HG02973 (cell line): ENCODE measurements around the gene IL17B.

Experiments
- ATAC-seq: cut with Tn5 transposase; IDR thresholded peaks from one replicate; pipeline ENCODE4 v1.9.1; 2021; ENCODE audit warnings: moderate library complexity; ENCODE audit not compliant: unreplicated experiment

The IL17B gene

GRCh38 chr5:149379177-149379761, at the start of gene IL17B:
IL17B (minus strand) TSS chr5:149379292; CDS start chr5:149379225, 67 bp downstream.
- ATAC-seq, result no peak

GRCh38 chr5:149428032-149428431, 48.9 kb upstream of the IL17B start:
- ATAC-seq, result no peak

- ATAC-seq, result no peak
These were observed 48.3 kb upstream of the IL17B start for GRCh38 chr5:149427374-149427773.

GRCh38 chr5:149426931-149427330, 47.8 kb upstream of the IL17B start:
- ATAC-seq, result no peak

GRCh38 chr5:149425729-149426128, 46.6 kb upstream of the IL17B start:
- ATAC-seq, result no peak

- ATAC-seq, result no peak
These were observed 45.6 kb upstream of the IL17B start for GRCh38 chr5:149424371-149425315.

- ATAC-seq, result no peak
These were observed 44.7 kb upstream of the IL17B start for GRCh38 chr5:149423794-149424268.

- ATAC-seq, result no peak
These were observed 44.1 kb upstream of the IL17B start for GRCh38 chr5:149423049-149423793.

- ATAC-seq, result no peak
These were observed 43.4 kb upstream of the IL17B start for GRCh38 chr5:149422366-149423048.

GRCh38 chr5:149421834-149422233, 42.7 kb upstream of the IL17B start:
- ATAC-seq, result no peak

- no peak for ATAC-seq
These were observed 42.2 kb upstream of the IL17B start for GRCh38 chr5:149421372-149421685.

GRCh38 chr5:149420545-149421371, 41.7 kb upstream of the IL17B start:
- no peak for ATAC-seq

- no peak for ATAC-seq
These were observed 40.9 kb upstream of the IL17B start for GRCh38 chr5:149419859-149420544.

GRCh38 chr5:149419532-149419858, 40.4 kb upstream of the IL17B start:
- no peak for ATAC-seq

GRCh38 chr5:149418910-149419531, 39.9 kb upstream of the IL17B start:
- no peak for ATAC-seq

GRCh38 chr5:149417711-149418368, 38.7 kb upstream of the IL17B start:
- no peak for ATAC-seq

GRCh38 chr5:149416987-149417710, 38.1 kb upstream of the IL17B start:
- no peak for ATAC-seq
